Activated CD4-positive, alpha-beta T cell treated with anti-CD3 and anti-CD28 coated beads, Interleukin-2, amount 10 ng/mL, durations not matched to agents 7 days and 5 days (primary cell): Measurements from ENCODE around the gene GRIA4. TPM values are rescaled to one million over a fixed set of nuclear protein-coding genes. Genes with fewer than 3 reads are reported as not detected.

Experiments
- CTCF ChIA-PET: fragments of 350-600 bp; sonication (Branson Sonifier 250); formaldehyde crosslinking; loops from one replicate; lab custom pipeline; 2021; ENCODE audit warnings: antibody characterized with exemption; lab: Charles Lee
- POLR2A ChIA-PET: fragments of 350-600 bp; sonication (Branson Sonifier 250); formaldehyde crosslinking; loops from one replicate; lab custom pipeline; 2021; ENCODE audit warnings: antibody characterized with exemption; lab: Charles Lee
- DNase-seq: peaks from one replicate; pipeline ENCODE4 v3.0.0-alpha.2; 2020
- H3K27ac Mint-ChIP-seq: one replicate; pipeline ENCODE4 v1.8.0; 2021; ENCODE audit warnings: mild to moderate bottlenecking, moderate library complexity, mixed read lengths
- H3K27me3 Mint-ChIP-seq: one replicate; pipeline ENCODE4 v1.8.0; 2021; ENCODE audit warnings: mixed read lengths
- H3K36me3 Mint-ChIP-seq: one replicate; pipeline ENCODE4 v1.8.0; 2021; ENCODE audit warnings: low read depth, mixed read lengths
- H3K4me1 Mint-ChIP-seq: one replicate; pipeline ENCODE4 v1.8.0; 2021; ENCODE audit warnings: mixed read lengths
- H3K4me3 Mint-ChIP-seq: one replicate; pipeline ENCODE4 v1.8.0; 2021; ENCODE audit warnings: mild to moderate bottlenecking, moderate library complexity, mixed read lengths
- H3K9me3 Mint-ChIP-seq: one replicate; pipeline ENCODE4 v1.8.0; 2021; ENCODE audit warnings: mixed read lengths
- total RNA-seq, 2 experiments: library from RNA; stranded (reverse); gene quantifications; one replicate each; pipeline ENCODE4 v1.2.3, GENCODE V29; 2021

GRIA4 gene
- total RNA-seq, 2 experiments from 2014 or later: not detected

GRCh38 chr11:105789579-105790420 is 179.9 kb downstream of the GRIA4 start:
- Mint-ChIP-seq H3K27me3 (no peaks in the 10 kb centered on the region), H3K36me3 (no peaks in the 10 kb centered on the region), H3K4me1 (no peaks in the 10 kb centered on the region), H3K27ac (no peak overlapping the region), H3K4me3 (no peak overlapping the region), H3K9me3 (no peaks in the 10 kb centered on the region)
- no peak for DNase-seq
- ChIA-PET CTCF (interaction anchor here (0.9 kb wide), 1 partner anchor 9 kb away, joined by 3 read pairs; no protein-coding TSS in a partner anchor), POLR2A (no interaction called here)

DNA sequence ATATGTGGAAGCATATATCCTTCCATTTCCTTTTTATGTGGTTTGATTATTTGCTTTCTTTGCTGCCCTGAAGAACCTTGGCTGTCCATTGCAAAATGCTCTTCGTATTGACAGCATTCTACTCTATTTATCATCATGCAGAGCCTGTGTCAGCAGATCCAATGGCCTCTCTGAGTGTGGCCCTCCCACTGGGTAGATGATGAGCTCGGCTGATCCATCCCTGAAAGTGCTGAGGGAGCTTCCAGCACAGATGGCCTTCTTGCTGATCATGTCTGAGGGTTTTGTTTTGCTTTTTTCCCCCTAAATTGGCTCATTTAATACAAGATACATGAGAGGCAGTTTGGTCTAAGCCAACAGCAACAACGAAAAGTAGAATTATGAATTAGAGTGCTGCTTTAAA is 181.0 kb downstream of the GRIA4 start:
- Mint-ChIP-seq H3K9me3 (no peaks in the 10 kb centered on the region), H3K27me3 (no peaks in the 10 kb centered on the region), H3K27ac (no peak overlapping the region), H3K36me3 (no peaks in the 10 kb centered on the region), H3K4me1 (no peaks in the 10 kb centered on the region), H3K4me3 (no peak overlapping the region)
- no peak for DNase-seq
- POLR2A ChIA-PET: interaction anchor here (0.6 kb wide), 1 partner anchor 57 kb away, joined by 3 read pairs; no protein-coding TSS in a partner anchor
- CTCF ChIA-PET: no interaction called here

DNA sequence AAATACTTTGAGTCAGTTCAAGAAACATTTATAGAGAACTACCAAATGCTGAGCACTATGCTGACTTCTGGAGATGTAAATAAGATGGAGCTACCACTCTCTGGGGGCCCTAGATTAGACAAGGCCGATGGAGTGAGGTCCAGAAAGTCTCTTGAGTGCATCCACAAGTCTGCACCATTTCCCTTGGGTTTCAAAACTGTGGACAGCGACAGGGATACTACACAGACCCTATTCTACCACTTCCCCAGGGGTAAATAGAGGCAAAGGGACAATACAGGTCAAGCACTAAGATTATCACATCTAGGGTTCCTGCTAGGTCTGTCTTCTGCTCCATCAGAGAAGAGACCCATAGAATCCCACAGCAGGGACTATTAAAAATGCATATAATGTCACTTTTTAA is 183.2 kb downstream of the GRIA4 start:
- H3K36me3 Mint-ChIP-seq: no peaks in the 10 kb centered on the region
- no peak overlapping the region for H3K4me3 Mint-ChIP-seq
- H3K27ac Mint-ChIP-seq: no peak overlapping the region
- ChIA-PET CTCF (no interaction called here), POLR2A (no interaction called here)
- no peaks in the 10 kb centered on the region for H3K9me3 Mint-ChIP-seq
- H3K4me1 Mint-ChIP-seq: no peaks in the 10 kb centered on the region
- DNase-seq: no peak
- no peaks in the 10 kb centered on the region for H3K27me3 Mint-ChIP-seq

DNA sequence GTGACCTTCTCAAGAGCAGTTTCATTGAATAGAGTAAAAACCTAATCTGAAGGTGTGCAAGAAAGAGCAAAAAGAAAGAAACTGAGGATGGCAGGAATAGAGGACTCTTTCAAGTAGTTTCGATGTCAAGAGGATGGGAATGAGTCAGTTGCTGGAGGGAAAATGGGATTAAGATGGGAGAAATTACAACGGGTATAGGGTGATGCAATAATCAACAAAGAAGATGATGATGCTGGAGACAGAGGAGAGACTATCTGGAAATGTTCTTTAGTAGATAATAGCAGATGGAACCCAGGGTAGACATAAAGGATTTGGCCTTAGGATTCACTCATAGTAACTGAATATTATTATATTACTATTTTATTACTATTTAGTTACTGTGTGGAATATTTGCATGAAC is 189.4 kb downstream of the GRIA4 start:
- H3K36me3 Mint-ChIP-seq: no peaks in the 10 kb centered on the region
- H3K4me1 Mint-ChIP-seq: no peaks in the 10 kb centered on the region
- no peak for DNase-seq
- no peaks in the 10 kb centered on the region for H3K9me3 Mint-ChIP-seq
- no peak overlapping the region for H3K27ac Mint-ChIP-seq
- no peak overlapping the region for H3K4me3 Mint-ChIP-seq
- H3K27me3 Mint-ChIP-seq: no peaks in the 10 kb centered on the region
- ChIA-PET POLR2A (no interaction called here), CTCF (interaction anchor here (1.1 kb wide), 1 partner anchor 10 kb away, joined by 3 read pairs; no protein-coding TSS in a partner anchor)

DNA sequence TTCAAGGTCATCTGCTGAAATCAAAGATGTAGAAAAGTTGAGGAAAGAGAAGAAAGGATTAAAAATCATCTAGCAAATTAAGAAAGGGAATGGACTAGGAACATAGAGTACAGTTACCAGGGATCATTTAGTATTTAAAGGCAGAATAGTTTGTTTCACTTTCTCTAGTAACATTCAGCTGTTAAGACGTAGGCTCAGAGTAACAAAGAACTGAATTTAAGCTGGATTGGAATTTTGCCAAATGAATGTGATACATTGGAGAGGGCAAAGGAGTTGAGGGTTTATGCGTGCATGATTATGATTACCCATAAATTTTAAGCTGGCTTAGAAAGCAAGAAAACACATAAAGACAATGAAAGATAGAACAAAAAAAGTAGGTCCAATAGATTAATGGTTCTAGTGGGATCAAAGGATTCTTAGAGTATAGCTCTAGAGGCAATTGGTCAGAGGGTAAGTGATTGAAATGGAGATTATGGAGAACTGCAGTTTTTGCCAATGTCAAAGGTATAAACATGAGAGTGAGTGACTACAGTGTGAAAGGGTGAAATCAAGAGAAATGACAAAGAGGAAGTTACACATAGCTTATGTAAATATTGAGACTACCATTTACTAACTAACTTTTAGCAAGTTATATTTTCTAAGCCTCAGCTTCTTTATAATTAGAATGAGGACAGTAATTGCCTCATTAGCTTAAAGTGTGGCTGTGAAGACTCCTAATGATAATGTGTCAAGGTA is 190.0 kb downstream of the GRIA4 start:
- ChIA-PET CTCF (no interaction called here), POLR2A (no interaction called here)
- Mint-ChIP-seq H3K36me3 (no peaks in the 10 kb centered on the region), H3K4me1 (no peaks in the 10 kb centered on the region), H3K27me3 (no peaks in the 10 kb centered on the region), H3K9me3 (no peaks in the 10 kb centered on the region), H3K4me3 (no peak overlapping the region), H3K27ac (no peak overlapping the region)
- DNase-seq: no peak

DNA sequence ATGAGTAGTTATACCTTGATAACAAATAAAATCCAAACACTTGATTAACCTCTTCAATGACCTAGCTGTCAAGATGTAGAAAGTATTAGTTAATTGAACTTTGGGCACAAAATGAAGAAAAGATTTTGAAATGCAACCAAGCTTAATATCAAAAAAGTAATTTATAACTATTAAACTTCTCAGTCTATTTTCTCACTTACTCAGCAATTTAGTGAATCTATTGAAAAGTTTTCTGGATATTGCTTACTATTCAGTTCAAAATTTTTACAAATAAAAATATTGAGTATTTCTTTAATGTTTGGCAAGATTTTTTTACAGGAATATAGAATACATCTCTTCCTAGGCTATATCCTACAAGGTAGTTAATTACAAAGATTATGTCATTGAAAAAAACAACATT is 192.5 kb downstream of the GRIA4 start:
- CTCF ChIA-PET: no interaction called here

DNA sequence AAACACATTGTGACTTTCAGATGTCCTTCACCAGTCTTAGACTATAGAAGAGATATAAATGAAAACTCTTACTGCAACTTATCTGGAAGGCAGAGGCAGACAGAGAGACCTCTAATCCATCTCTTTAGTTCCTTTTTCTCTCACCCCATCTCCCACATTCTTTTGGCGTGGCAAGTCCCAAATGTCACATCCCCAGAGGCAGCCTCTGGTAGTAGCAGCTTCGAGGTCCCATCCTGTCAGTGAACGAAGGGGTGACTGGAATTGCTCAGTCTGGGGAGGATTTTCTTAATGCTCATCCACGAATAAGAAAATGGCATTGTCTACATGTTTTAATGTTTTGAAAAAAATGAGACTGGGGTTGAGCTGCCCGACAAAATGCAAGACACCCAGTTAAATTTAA is 201.4 kb downstream of the GRIA4 start:
- Mint-ChIP-seq H3K36me3 (no peaks in the 10 kb centered on the region), H3K27me3 (no peaks in the 10 kb centered on the region), H3K27ac (no peak overlapping the region), H3K4me3 (no peak overlapping the region), H3K9me3 (no peaks in the 10 kb centered on the region), H3K4me1 (no peaks in the 10 kb centered on the region)
- CTCF ChIA-PET: no interaction called here
- POLR2A ChIA-PET: no interaction called here
- no peak for DNase-seq

More for the DNA sequence above, 192.5 kb downstream of the GRIA4 start:
- Mint-ChIP-seq H3K9me3 (no peaks in the 10 kb centered on the region), H3K4me1 (no peaks in the 10 kb centered on the region), H3K27ac (no peak overlapping the region), H3K36me3 (no peaks in the 10 kb centered on the region), H3K27me3 (no peaks in the 10 kb centered on the region), H3K4me3 (no peak overlapping the region)
- no peak for DNase-seq
- POLR2A ChIA-PET: no interaction called here

DNA sequence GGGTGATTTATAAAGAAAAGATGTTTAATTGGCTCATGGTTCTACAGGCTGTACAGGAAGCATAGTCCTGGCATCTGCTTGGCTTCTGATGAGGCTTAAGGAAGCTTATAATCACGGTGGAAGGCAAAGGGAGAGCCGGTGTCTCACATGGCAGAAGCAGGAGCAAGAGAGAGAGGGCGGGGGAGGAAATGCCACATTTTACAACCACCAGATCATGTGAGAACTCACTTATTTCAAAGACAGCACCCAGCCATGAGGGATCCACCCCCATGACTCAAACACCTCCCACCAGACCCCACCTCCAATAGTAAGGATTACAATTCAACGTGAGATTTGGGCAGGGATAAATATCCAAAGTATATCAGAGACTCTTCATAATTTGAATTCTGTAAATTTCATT is 211.5 kb downstream of the GRIA4 start:
- Mint-ChIP-seq H3K4me3 (no peak overlapping the region), H3K9me3 (no peaks in the 10 kb centered on the region), H3K27ac (no peak overlapping the region), H3K36me3 (no peaks in the 10 kb centered on the region), H3K27me3 (no peaks in the 10 kb centered on the region), H3K4me1 (no peaks in the 10 kb centered on the region)
- DNase-seq: no peak
- CTCF ChIA-PET: no interaction called here
- POLR2A ChIA-PET: no interaction called here

GRCh38 chr11:105821781-105822180 is 211.9 kb downstream of the GRIA4 start:
- Mint-ChIP-seq H3K36me3 (no peaks in the 10 kb centered on the region), H3K27me3 (no peaks in the 10 kb centered on the region), H3K4me1 (no peaks in the 10 kb centered on the region), H3K9me3 (no peaks in the 10 kb centered on the region), H3K27ac (no peak overlapping the region), H3K4me3 (no peak overlapping the region)
- POLR2A ChIA-PET: no interaction called here
- DNase-seq: no peak
- CTCF ChIA-PET: no interaction called here

DNA sequence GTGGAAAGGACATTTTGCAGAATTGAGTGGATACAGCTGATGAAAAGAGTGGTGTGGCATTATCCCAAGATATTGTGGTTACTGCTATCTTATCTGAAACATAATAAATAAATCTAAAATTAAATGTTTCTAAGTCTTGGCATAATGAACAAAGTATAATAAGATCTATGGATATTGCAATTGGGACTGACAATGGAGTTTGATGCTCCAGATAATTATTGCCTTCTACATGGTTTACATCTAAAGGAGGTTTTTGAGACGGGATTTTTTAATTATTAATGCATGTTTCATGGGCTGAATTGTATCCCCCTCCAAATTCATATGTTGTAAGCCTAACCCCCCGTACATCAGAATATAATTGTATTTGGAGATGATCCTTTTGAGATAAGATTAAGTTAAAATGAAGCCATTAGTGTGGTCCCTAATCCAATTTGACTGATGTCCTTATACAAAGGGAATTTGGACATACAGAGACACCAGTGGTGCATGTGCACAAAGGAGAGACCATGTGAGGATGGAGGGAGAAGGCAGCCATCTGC is 213.7 kb downstream of the GRIA4 start:
- CTCF ChIA-PET: no interaction called here
- Mint-ChIP-seq H3K4me1 (no peaks in the 10 kb centered on the region), H3K27ac (no peak overlapping the region), H3K36me3 (no peaks in the 10 kb centered on the region), H3K9me3 (no peaks in the 10 kb centered on the region), H3K4me3 (no peak overlapping the region), H3K27me3 (no peaks in the 10 kb centered on the region)
- no peak for DNase-seq
- POLR2A ChIA-PET: no interaction called here

DNA sequence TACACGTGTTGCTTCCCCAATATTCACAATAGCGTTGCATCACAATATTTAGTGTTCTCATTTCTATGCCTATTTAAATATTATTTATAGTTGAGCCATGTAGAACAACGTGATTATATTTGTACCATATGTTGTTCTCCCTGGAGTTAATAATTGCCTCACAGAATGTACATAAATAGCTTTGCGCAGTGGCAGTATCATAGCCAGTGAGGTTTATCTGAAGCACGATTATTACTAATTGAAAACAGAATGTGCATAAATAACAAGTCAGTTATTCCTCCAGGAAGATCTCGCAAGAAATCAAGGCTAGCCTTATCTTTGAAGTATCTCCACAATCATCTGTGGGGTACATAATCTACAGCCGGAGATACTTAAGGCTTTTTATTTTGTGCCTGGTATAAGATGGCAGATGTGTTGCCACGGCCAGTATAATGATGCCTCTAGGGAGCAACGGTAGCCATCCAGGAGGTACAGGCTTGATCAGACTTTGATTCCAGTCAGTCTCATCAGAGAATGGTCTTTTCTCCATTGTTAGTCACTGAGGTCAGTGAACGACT is 214.7 kb downstream of the GRIA4 start:
- H3K36me3 Mint-ChIP-seq: no peaks in the 10 kb centered on the region
- CTCF ChIA-PET: no interaction called here

GRCh38 chr11:105825141-105825540 is 215.3 kb downstream of the GRIA4 start:
- no peak overlapping the region for H3K27ac Mint-ChIP-seq
- no peak for DNase-seq

More for the DNA sequence above, 214.7 kb downstream of the GRIA4 start:
- Mint-ChIP-seq H3K27me3 (no peaks in the 10 kb centered on the region), H3K27ac (no peak overlapping the region), H3K4me3 (no peak overlapping the region), H3K9me3 (no peaks in the 10 kb centered on the region), H3K4me1 (no peaks in the 10 kb centered on the region)
- POLR2A ChIA-PET: no interaction called here
- no peak for DNase-seq

DNA sequence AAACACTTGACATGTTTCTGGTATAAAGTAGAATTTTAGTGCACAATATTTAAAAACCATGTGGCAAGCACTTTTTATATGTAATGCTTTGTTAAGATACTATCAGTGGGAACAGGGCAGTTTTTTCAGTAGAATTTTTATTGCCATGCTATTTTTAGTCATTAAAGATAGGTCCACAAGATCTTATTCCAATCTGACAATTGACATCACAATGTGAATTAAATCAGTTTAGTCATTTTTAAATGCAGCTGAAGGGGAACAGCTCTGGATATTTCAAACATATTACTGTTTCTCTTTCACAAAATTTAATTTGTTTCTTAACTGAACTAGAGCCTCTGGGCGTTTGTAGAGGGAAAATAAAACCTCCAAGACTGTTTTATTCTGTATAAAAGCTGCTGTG is 218.0 kb downstream of the GRIA4 start:
- Mint-ChIP-seq H3K4me3 (no peak overlapping the region), H3K9me3 (no peaks in the 10 kb centered on the region), H3K36me3 (no peaks in the 10 kb centered on the region), H3K27me3 (no peaks in the 10 kb centered on the region), H3K27ac (no peak overlapping the region), H3K4me1 (no peaks in the 10 kb centered on the region)
- ChIA-PET POLR2A (no interaction called here), CTCF (no interaction called here)
- DNase-seq: no peak

More at GRCh38 chr11:105825141-105825540, 215.3 kb downstream of the GRIA4 start:
- Mint-ChIP-seq H3K9me3 (no peaks in the 10 kb centered on the region), H3K4me1 (no peaks in the 10 kb centered on the region), H3K36me3 (no peaks in the 10 kb centered on the region), H3K4me3 (no peak overlapping the region), H3K27me3 (no peaks in the 10 kb centered on the region)
- CTCF ChIA-PET: no interaction called here
- POLR2A ChIA-PET: no interaction called here
